DND-41 (cell line): ENCODE measurements around the gene TMEM119.

ENCODE experiments used
- ATAC-seq: fragments of 200-7000 bp; cut with Tn5 transposase; 3 replicates; pipeline ENCODE4 v1.9.1; 2021; ENCODE audit warnings: low read depth; ENCODE audit not compliant: insufficient read depth
- DNase-seq: peaks from one replicate; pipeline ENCODE4 v3.0.0-alpha.2; 2020
- H2AFZ ChIP-seq: 2 replicates; pipeline ENCODE4 v1.6.0; 2012; ENCODE audit warnings: low read depth, low read length
- H3K27ac ChIP-seq: 2 replicates; pipeline ENCODE4 v1.5.1; 2012; ENCODE audit warnings: low read length, inconsistent platforms
- H3K27me3 ChIP-seq: fragments of 200-600 bp; sonication (generic); 2 replicates; pipeline ENCODE4 v1.6.0; 2012; ENCODE audit warnings: low read length, mild to moderate bottlenecking, inconsistent platforms; ENCODE audit not compliant: insufficient read depth, poor library complexity
- H3K36me3 ChIP-seq: 2 replicates; pipeline ENCODE4 v1.5.1; 2012; ENCODE audit warnings: low read length, inconsistent platforms; ENCODE audit not compliant: insufficient read depth
- H3K4me1 ChIP-seq: 2 replicates; pipeline ENCODE4 v1.5.1; 2012; ENCODE audit warnings: mild to moderate bottlenecking, low read length; ENCODE audit not compliant: insufficient read depth
- H3K4me2 ChIP-seq: 2 replicates; pipeline ENCODE4 v1.6.0; 2012; ENCODE audit warnings: mild to moderate bottlenecking, moderate library complexity, low read length, inconsistent platforms; ENCODE audit not compliant: insufficient read depth
- H3K4me3 ChIP-seq, 2 experiments: fragments of 200-600 bp in 1 of 2; shearing (Covaris generic) in 1 of 2; 2 replicates each; pipeline ENCODE4 v1.5.1; 2012 to 2016; ENCODE audit warnings: inconsistent platforms in 2 of 2, low read length in 2 of 2, mild to moderate bottlenecking in 2 of 2, low read depth in 1 of 2, moderate library complexity in 1 of 2
- H3K79me2 ChIP-seq: 2 replicates; pipeline ENCODE4 v1.6.0; 2012; ENCODE audit warnings: low read length, inconsistent platforms; ENCODE audit not compliant: insufficient read depth
- H3K9ac ChIP-seq: 2 replicates; pipeline ENCODE4 v1.6.0; 2012; ENCODE audit warnings: low read depth, mild to moderate bottlenecking, inconsistent platforms, low read length, moderate library complexity
- H3K9me3 ChIP-seq: 2 replicates; pipeline ENCODE4 v1.5.1; 2012; ENCODE audit warnings: low read length, moderate library complexity, mild to moderate bottlenecking, inconsistent platforms; ENCODE audit not compliant: insufficient read depth, severe bottlenecking
- H4K20me1 ChIP-seq: 2 replicates; pipeline ENCODE4 v1.6.0; 2012; ENCODE audit warnings: low read length; ENCODE audit not compliant: insufficient read depth
- EZH2 ChIP-seq: IDR thresholded peaks from 3 replicates; pipeline ENCODE4 v1.6.1; 2012; ENCODE audit warnings: borderline replicate concordance, low read depth, mild to moderate bottlenecking, moderate library complexity, low read length, inconsistent platforms; ENCODE audit not compliant: severe bottlenecking
- TF ChIP-seq, protein P1 (sequence below): IDR thresholded peaks from 2 replicates; pipeline ENCODE4 v1.5.1; 2012; ENCODE audit warnings: borderline replicate concordance, low read length, moderate library complexity, mild to moderate bottlenecking; ENCODE audit not compliant: poor library complexity, severe bottlenecking; ENCODE audit errors: extremely low read depth

Gene TMEM119

DNA sequence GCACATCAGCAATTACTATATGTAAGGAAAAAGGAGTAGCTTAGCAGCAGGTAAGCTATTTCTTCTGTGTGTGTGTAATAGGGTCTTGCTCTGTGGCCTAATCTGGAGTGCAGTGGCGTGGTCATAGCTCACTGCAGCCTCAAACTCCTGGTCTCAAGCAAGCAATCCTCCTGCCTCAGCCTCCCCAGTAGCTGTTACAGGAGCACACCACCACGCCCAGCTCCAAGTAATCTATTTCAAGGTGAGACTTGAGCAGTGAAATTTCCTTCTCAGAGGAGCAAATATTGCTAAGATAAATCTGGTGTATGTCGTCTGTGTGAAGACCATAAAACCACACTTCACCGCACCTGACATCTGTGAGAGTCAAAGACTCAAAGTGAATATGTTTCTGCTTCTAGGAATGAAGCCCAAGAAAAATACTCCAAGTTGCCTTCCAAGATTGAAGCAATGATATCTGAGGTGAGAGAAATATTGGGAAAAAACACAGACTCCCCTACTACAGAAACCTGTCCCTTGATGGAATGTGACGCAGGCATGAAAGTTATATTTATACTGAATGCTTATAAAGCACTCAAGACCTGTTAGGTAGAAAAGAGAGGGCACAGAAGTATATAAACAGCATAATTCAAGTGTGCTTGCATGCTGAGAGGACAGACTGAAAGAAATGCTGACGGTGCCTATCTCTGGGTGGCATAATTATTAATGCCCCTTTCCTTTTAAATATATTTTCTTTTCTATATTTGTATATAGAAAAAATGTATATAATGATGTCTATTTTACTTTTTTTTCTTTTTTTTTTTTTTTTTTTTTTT lies 38.3 kb upstream of the TMEM119 start:
- Histone ChIP-seq H3K79me2 (peaks cover 31% of the 10 kb centered on the region), H3K4me3 (peak overlapping the region in 1 of 2 experiments; percentile 59; a peak in 2 of 4 replicates), H3K4me2 (peak overlapping the region; percentile 78)

DNA sequence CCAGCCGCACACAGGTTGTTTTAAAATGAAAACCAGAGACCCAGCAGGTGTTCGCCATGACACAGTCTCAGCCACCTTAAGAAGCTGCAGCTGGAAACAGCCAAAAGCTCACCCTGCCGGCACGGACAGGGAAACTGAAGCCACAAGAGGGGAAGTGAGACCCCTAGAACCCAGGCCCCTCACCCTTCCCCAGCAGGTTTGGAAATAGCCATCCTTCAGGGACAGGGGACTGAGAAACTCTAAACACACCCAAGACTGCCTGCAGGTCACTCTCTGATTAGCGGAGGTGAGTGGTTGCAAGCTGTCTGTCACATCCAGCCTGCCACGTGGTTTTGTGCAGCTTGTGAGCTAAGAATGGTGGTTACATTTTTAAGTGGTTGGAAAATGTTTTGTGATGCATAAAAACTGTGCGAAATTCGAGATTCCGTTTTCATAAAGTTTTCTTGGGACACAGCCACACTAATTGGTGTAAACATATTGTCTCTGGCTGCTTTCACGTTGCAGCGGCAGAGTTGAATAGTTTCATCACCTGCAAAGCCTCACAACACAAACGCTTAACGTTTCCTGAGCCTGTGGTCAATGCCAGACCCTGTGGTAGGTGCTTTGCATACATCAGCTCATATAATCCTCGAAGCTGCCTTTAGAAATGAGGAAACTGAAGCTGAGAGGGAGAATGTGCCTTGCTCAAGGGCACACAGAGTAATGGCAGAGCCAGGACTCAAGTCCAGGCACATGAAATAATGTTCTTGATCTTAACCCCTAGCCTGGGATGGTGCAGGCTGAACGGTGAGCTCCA lies 37.5 kb upstream of the TMEM119 start:
- H3K79me2 ChIP-seq = peaks cover 39% of the 10 kb centered on the region
- ATAC-seq (peak; percentile 47), DNase-seq (peak; percentile 83)
- H3K27ac ChIP-seq = peak overlapping the region; percentile 95
- no peaks in the 10 kb centered on the region for H4K20me1 ChIP-seq
- peak overlapping the region; percentile 78 for H3K4me2 ChIP-seq
- H3K36me3 ChIP-seq = no peaks in the 10 kb centered on the region; the same call in none of the 2 replicates
- peaks cover 91% of the 10 kb centered on the region for H3K4me1 ChIP-seq
- no peaks in the 10 kb centered on the region for H3K9me3 ChIP-seq
- no peak for TF ChIP-seq EZH2
- TF ChIP-seq, protein P1, sequence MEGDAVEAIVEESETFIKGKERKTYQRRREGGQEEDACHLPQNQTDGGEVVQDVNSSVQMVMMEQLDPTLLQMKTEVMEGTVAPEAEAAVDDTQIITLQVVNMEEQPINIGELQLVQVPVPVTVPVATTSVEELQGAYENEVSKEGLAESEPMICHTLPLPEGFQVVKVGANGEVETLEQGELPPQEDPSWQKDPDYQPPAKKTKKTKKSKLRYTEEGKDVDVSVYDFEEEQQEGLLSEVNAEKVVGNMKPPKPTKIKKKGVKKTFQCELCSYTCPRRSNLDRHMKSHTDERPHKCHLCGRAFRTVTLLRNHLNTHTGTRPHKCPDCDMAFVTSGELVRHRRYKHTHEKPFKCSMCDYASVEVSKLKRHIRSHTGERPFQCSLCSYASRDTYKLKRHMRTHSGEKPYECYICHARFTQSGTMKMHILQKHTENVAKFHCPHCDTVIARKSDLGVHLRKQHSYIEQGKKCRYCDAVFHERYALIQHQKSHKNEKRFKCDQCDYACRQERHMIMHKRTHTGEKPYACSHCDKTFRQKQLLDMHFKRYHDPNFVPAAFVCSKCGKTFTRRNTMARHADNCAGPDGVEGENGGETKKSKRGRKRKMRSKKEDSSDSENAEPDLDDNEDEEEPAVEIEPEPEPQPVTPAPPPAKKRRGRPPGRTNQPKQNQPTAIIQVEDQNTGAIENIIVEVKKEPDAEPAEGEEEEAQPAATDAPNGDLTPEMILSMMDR = peak; percentile 8
- H3K27me3 ChIP-seq = no peaks in the 10 kb centered on the region
- peak overlapping the region; percentile 26; the same call in 1 of the 2 replicates for H2AFZ ChIP-seq
- peak overlapping the region; percentile 86 for H3K9ac ChIP-seq
- peak overlapping the region in 1 of 2 experiments; percentile 59; a peak in 2 of 4 replicates for H3K4me3 ChIP-seq

More for the DNA sequence above, 38.3 kb upstream of the TMEM119 start:
- H3K36me3 ChIP-seq = no peaks in the 10 kb centered on the region; the same call in none of the 2 replicates
- TF ChIP-seq, protein P1 = no peak
- TF ChIP-seq EZH2 = no peak
- no peaks in the 10 kb centered on the region for H3K27me3 ChIP-seq
- DNase-seq (peak; percentile 55), ATAC-seq (no peak)
- H2AFZ ChIP-seq = peak overlapping the region; percentile 26; the same call in 1 of the 2 replicates
- peaks cover 89% of the 10 kb centered on the region for H3K4me1 ChIP-seq
- peak overlapping the region; percentile 86 for H3K9ac ChIP-seq
- H3K27ac ChIP-seq = peak overlapping the region; percentile 95
- H4K20me1 ChIP-seq = no peaks in the 10 kb centered on the region
- H3K9me3 ChIP-seq = no peaks in the 10 kb centered on the region

DNA sequence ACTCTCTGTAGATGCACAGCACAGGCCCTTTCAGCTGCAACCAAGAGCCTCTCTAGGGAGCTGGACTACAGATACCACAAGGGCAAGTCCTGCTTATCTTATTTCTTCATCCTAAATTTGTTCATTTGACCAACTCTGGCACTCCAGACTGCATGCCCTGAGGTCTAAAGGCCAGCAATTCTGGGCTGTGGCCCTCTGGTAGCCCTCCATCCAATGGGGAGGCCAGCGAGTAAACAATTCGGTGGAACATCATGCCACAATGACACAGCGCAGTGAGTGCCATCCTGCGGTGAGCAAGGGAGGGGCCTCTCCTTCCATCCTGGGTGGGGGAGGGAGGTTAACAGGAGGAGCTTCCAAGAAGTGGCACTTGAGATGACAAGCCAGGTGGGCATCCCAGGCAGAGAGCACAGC lies 36.5 kb upstream of the TMEM119 start:
- Histone ChIP-seq H3K9ac (peak overlapping the region; percentile 86), H3K4me3 (peak overlapping the region in 1 of 2 experiments; percentile 59; a peak in 2 of 4 replicates), H3K27ac (peak overlapping the region; percentile 95), H3K4me2 (peak overlapping the region; percentile 78), H3K27me3 (no peaks in the 10 kb centered on the region), H3K79me2 (peaks cover 49% of the 10 kb centered on the region), H2AFZ (peak overlapping the region; percentile 48; the same call in 1 of the 2 replicates), H4K20me1 (no peaks in the 10 kb centered on the region), H3K36me3 (peaks cover 4% of the 10 kb centered on the region; the same call in 1 of the 2 replicates), H3K9me3 (no peaks in the 10 kb centered on the region), H3K4me1 (peaks cover 100% of the 10 kb centered on the region)
- ATAC-seq = peak; percentile 42
- peak; percentile 91 for DNase-seq
- TF ChIP-seq EZH2 = no peak
- TF ChIP-seq, protein P1 = peak; percentile 52
